K562 (cell line): ENCODE measurements around the gene PIH1D1. TPM values are rescaled to one million over a fixed set of nuclear protein-coding genes. Genes with fewer than 3 reads are reported as not detected.

ENCODE experiments used
- CBX5 ChIP-seq: IDR thresholded peaks from 2 replicates; pipeline ENCODE4 v1.6.1; 2014; ENCODE audit warnings: low read depth, borderline replicate concordance
- CTCF ChIP-seq, 3 experiments: IDR thresholded peaks in 2 of 3; conservative IDR thresholded peaks in 1 of 3; 2 replicates each; pipeline ENCODE4 v1.5.1; 2011 to 2012; ENCODE audit warnings: low read length in 3 of 3, mild to moderate bottlenecking in 3 of 3, control low read depth in 2 of 3, improper control_type of control experiment in 1 of 3, inconsistent platforms in 1 of 3, low read depth in 1 of 3, mixed read lengths in 1 of 3, moderate library complexity in 1 of 3; ENCODE audit not compliant: insufficient read depth in 2 of 3
- ETS2 ChIP-seq: IDR thresholded peaks from 2 replicates; pipeline ENCODE4 v1.6.1; 2016; ENCODE audit warnings: borderline replicate concordance, missing genetic modification characterization, mild to moderate bottlenecking, moderate library complexity, missing compliant biosample characterization; ENCODE audit not compliant: poor library complexity, severe bottlenecking
- ETV1 ChIP-seq: fragments of 450-650 bp; conservative IDR thresholded peaks from 2 replicates; pipeline ENCODE4 v1.6.1; 2016; ENCODE audit warnings: missing genetic modification characterization, control low read depth, low read depth, missing compliant biosample characterization
- EWSR1 ChIP-seq: fragments of 450-650 bp; IDR thresholded peaks from 2 replicates; pipeline ENCODE4 v1.6.1; 2018; ENCODE audit warnings: borderline replicate concordance, mild to moderate bottlenecking, low read depth, moderate library complexity; ENCODE audit not compliant: partially characterized antibody
- GTF3C2 ChIP-seq: IDR thresholded peaks from 3 replicates; pipeline ENCODE4 v1.6.1; 2011; ENCODE audit warnings: borderline replicate concordance, mild to moderate bottlenecking, moderate library complexity; ENCODE audit not compliant: insufficient read length; ENCODE audit errors: extremely low read depth
- HDAC2 ChIP-seq: fragments of 450-650 bp; IDR thresholded peaks from 2 replicates; pipeline ENCODE4 v1.6.1; 2016; ENCODE audit warnings: mild to moderate bottlenecking
- HLTF ChIP-seq: fragments of 450-650 bp; IDR thresholded peaks from 2 replicates; pipeline ENCODE4 v1.6.1; 2016
- LCOR ChIP-seq: sonication (generic); formaldehyde crosslinking; IDR thresholded peaks from 2 replicates; pipeline ENCODE4 v1.8.0; 2022; ENCODE audit warnings: mild to moderate bottlenecking, missing genetic modification reagents
- MEF2A ChIP-seq: IDR thresholded peaks from 2 replicates; pipeline ENCODE4 v1.6.1; 2011; ENCODE audit warnings: low read depth, mild to moderate bottlenecking, low read length, moderate library complexity; ENCODE audit not compliant: control insufficient read depth
- NFRKB ChIP-seq: fragments of 450-650 bp; IDR thresholded peaks from 2 replicates; pipeline ENCODE4 v1.6.1; 2016; ENCODE audit warnings: low read depth
- POLR2G ChIP-seq: fragments of 200-400 bp; formaldehyde crosslinking; IDR thresholded peaks from 2 replicates; pipeline ENCODE4 v1.6.1; 2017; ENCODE audit warnings: low read depth, mild to moderate bottlenecking, antibody characterized with exemption, low read length, moderate library complexity
- SAFB2 ChIP-seq: fragments of 200-400 bp; formaldehyde crosslinking; IDR thresholded peaks from 2 replicates; pipeline ENCODE4 v1.6.1; 2018; ENCODE audit warnings: borderline replicate concordance, low read length, low read depth, moderate library complexity; ENCODE audit not compliant: severe bottlenecking
- SMAD4 ChIP-seq: fragments of 250-450 bp; sonication (Bioruptor Pico); conservative IDR thresholded peaks from 2 replicates; pipeline ENCODE4 v1.8.0; 2021; ENCODE audit warnings: inconsistent platforms, mild to moderate bottlenecking, moderate library complexity
- TCF3 ChIP-seq: sonication (generic); formaldehyde crosslinking; IDR thresholded peaks from 2 replicates; pipeline ENCODE4 v1.4.0; 2020; ENCODE audit warnings: mild to moderate bottlenecking, missing genetic modification reagents
- TEAD2 ChIP-seq: fragments of 450-650 bp; IDR thresholded peaks from 2 replicates; pipeline ENCODE4 v1.6.1; 2016; ENCODE audit warnings: missing genetic modification characterization, control low read depth, missing compliant biosample characterization
- U2AF1 ChIP-seq: fragments of 200-400 bp; formaldehyde crosslinking; optimal IDR thresholded peaks from 2 replicates; pipeline ENCODE3; 2017; ENCODE audit warnings: mild to moderate bottlenecking, low read depth, low read length, moderate library complexity
- ZC3H4 ChIP-seq: sonication (generic); formaldehyde crosslinking; IDR thresholded peaks from 2 replicates; pipeline ENCODE4 v1.9.0; 2021; ENCODE audit warnings: missing genetic modification reagents, borderline replicate concordance
- ZFP36 ChIP-seq: fragments of 150-350 bp; IDR thresholded peaks from 2 replicates; pipeline ENCODE4 v1.6.1; 2018; ENCODE audit warnings: low read length, low read depth; ENCODE audit not compliant: partially characterized antibody
- ZNF217 ChIP-seq: sonication (generic); formaldehyde crosslinking; IDR thresholded peaks from 2 replicates; pipeline ENCODE4 v1.8.0; 2022; ENCODE audit warnings: mild to moderate bottlenecking, missing genetic modification reagents
- polyA plus RNA-seq, 8 experiments: library from polyadenylated mRNA; depleted of rRNA in 4 of 8; stranded (reverse) in 5 of 8; unstranded in 3 of 8; fragments of >200 nt; fragmentation: Nextera tagmentation in 2 of 8; fragmentation: Illumina TruSeq in 1 of 8; extraction: Ambion mirVana in 2 of 8; extraction: Trizol in 1 of 8; gene quantifications; 2 replicates each; pipeline versions ENCODE4 v1.2.1 to v1.2.3, GENCODE V29; 2011 to 2014; ENCODE audit warnings: inconsistent platforms in 1 of 8, missing spikeins in 1 of 8
- total RNA-seq, 7 experiments: library from RNA; depleted of rRNA in 6 of 7; stranded (reverse); fragments of >200 nt in 6 of 7; fragmentation: Illumina TruSeq in 2 of 7; extraction: Trizol in 2 of 7; gene quantifications; 2 replicates each; pipeline versions ENCODE4 v1.2.1 to v1.2.3, GENCODE V29; 2011 to 2021; ENCODE audit warnings: low replicate concordance in 1 of 7
- TF ChIP-seq, protein P1 (sequence below), 2 experiments: fragments of 450-650 bp in 1 of 2; IDR thresholded peaks; 2 replicates each; pipeline ENCODE4 v1.6.1; 2011 to 2017; ENCODE audit warnings: low read depth in 2 of 2, antibody characterized with exemption in 1 of 2, borderline replicate concordance in 1 of 2, low read length in 1 of 2, mild to moderate bottlenecking in 1 of 2, mixed read lengths in 1 of 2; ENCODE audit not compliant: control insufficient read depth in 1 of 2

Gene PIH1D1
- total and polyA plus RNA-seq, 9 of the 15 experiments (the other 6 are each of a cell fraction or from before 2014, with no cell fraction given): 26.5 to 224 (median 137) TPM

GRCh38 chr19:49409441-49410029 lies 42.1 kb downstream of the PIH1D1 start (continued):
- no peak for TF ChIP-seq ZC3H4 (CRISPR knock-in tag)
- no peak for TF ChIP-seq CBX5
- no peak for TF ChIP-seq HDAC2
- peak; percentile 26; the same call in 1 of the 2 replicates for TF ChIP-seq ETV1
- no peak for TF ChIP-seq ETS2
- no peak for TF ChIP-seq POLR2G
- TF ChIP-seq CTCF (IDR thresholded peaks at IDR 0.05 in 2 of 3, conservative IDR thresholded peaks at IDR 0.05 in 1 of 3; ENCODE audit: insufficient read depth in 2 of 3, low read depth in 1 of 3, low read length in 3 of 3): no peak
- TF ChIP-seq LCOR (CRISPR knock-in tag): no peak
- no peak for TF ChIP-seq U2AF1
- TF ChIP-seq SAFB2: no peak
- TF ChIP-seq TEAD2 (tag): no peak
- no peak for TF ChIP-seq ZFP36
- no peak for TF ChIP-seq GTF3C2
- peak; percentile 74 for TF ChIP-seq SMAD4 (CRISPR knock-in tag)
- TF ChIP-seq EWSR1: no peak
- TF ChIP-seq NFRKB: no peak
- TF ChIP-seq HLTF: no peak
- TF ChIP-seq ZNF217 (CRISPR knock-in tag): no peak
- TF ChIP-seq, protein P1, sequence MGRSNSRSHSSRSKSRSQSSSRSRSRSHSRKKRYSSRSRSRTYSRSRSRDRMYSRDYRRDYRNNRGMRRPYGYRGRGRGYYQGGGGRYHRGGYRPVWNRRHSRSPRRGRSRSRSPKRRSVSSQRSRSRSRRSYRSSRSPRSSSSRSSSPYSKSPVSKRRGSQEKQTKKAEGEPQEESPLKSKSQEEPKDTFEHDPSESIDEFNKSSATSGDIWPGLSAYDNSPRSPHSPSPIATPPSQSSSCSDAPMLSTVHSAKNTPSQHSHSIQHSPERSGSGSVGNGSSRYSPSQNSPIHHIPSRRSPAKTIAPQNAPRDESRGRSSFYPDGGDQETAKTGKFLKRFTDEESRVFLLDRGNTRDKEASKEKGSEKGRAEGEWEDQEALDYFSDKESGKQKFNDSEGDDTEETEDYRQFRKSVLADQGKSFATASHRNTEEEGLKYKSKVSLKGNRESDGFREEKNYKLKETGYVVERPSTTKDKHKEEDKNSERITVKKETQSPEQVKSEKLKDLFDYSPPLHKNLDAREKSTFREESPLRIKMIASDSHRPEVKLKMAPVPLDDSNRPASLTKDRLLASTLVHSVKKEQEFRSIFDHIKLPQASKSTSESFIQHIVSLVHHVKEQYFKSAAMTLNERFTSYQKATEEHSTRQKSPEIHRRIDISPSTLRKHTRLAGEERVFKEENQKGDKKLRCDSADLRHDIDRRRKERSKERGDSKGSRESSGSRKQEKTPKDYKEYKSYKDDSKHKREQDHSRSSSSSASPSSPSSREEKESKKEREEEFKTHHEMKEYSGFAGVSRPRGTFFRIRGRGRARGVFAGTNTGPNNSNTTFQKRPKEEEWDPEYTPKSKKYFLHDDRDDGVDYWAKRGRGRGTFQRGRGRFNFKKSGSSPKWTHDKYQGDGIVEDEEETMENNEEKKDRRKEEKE (IDR thresholded peaks at IDR 0.05; ENCODE audit: borderline replicate concordance in 1 of 2, control insufficient read depth in 1 of 2, low read depth in 2 of 2, low read length in 1 of 2): no peak
- no peak for TF ChIP-seq TCF3 (CRISPR knock-in tag)
- no peak for TF ChIP-seq MEF2A
